ENCODE data around the gene TRIM69. TPM values are rescaled to one million over a fixed set of nuclear protein-coding genes. Genes with fewer than 3 reads are reported as not detected.

TRIM69 gene
- total and polyA plus RNA-seq, 2 of the 4 experiments (the other 2 are of a cell fraction), result 5.3 to 7.7 TPM

GRCh38 chr15:44722011-44722410, 14.3 kb upstream of the TRIM69 start:
- 75% methylated on average over 2 of the region's 2 CpGs; no CpG with 5 or more reads in 1 of the 2 experiments for WGBS, 2 experiments (ENCODE audit: extremely low coverage in 2 of 2, insufficient read length in 1 of 2)
- ChIA-PET POLR2A (ENCODE audit: unreplicated experiment) (no interaction called here), CTCF (no interaction called here)
- no peak overlapping the region for H2BK20ac ChIP-seq (ENCODE audit: low read depth, low read length)
- H2AK5ac ChIP-seq (ENCODE audit: low read depth, low read length), result no peak overlapping the region
- H3K79me1 ChIP-seq (ENCODE audit: low read depth in 1 of 2, low read length in 2 of 2), result peaks cover 1 to 3% of the 10 kb centered on the region in 2 experiments; a peak in 2 of 4 replicates
- H4K5ac ChIP-seq (ENCODE audit: low read depth, low read length), result no peak overlapping the region
- H4K91ac ChIP-seq (ENCODE audit: insufficient read depth, low read depth, low read length), result no peak overlapping the region
- no peak overlapping the region for H3K27ac ChIP-seq (ENCODE audit: insufficient read depth, low read length)
- H4K20me1 ChIP-seq (ENCODE audit: insufficient read depth, low read length), result no peaks in the 10 kb centered on the region; the same call in 1 of the 2 replicates
- H2BK15ac ChIP-seq (ENCODE audit: low read depth, low read length), result no peak overlapping the region
- in situ Hi-C loops (cut with MboI; ENCODE audit: low sequenced_read_pairs) (no loop called here), intact Hi-C loops (cut with micrococcal nuclease) (no loop called here), dilution Hi-C loops (cut with HindIII; ENCODE audit: low sequenced_read_pairs, unreplicated experiment) (no loop called here)
- H3K9me1 ChIP-seq (ENCODE audit: insufficient read depth, low read length), result peaks cover 5% of the 10 kb centered on the region; the same call in 1 of the 2 replicates
- H3K4me2 ChIP-seq (ENCODE audit: low read depth, low read length), result no peak overlapping the region
- H3K27me3 ChIP-seq (ENCODE audit: control insufficient read depth, insufficient read depth, low read length), result no peaks in the 10 kb centered on the region
- H2BK5ac ChIP-seq (ENCODE audit: low read depth, low read length, poor library complexity, severe bottlenecking), result no peak overlapping the region
- H3K4me3 ChIP-seq (ENCODE audit: insufficient read depth, low read depth, low read length), result no peak overlapping the region
- no peak overlapping the region for H2BK120ac ChIP-seq (ENCODE audit: low read depth, low read length)
- no peak overlapping the region for H3K18ac ChIP-seq (ENCODE audit: low read depth, low read length)
- DNase-seq (no peak), ATAC-seq (ENCODE audit: low read depth) (no peak)
- H3K36me3 ChIP-seq (ENCODE audit: control insufficient read depth, insufficient read depth, low read length), result peaks cover 9% of the 10 kb centered on the region
- peaks cover 2% of the 10 kb centered on the region; the same call in 1 of the 2 replicates for H3K4me1 ChIP-seq (ENCODE audit: control insufficient read depth, insufficient read depth, low read length)
- H4K8ac ChIP-seq (ENCODE audit: low read depth in 2 of 2, low read length in 2 of 2), result no peak overlapping the region
- H2AFZ ChIP-seq (replicated peaks; ENCODE audit: low read length, poor library complexity), result no peak overlapping the region
- TF ChIP-seq CTCF (conservative IDR thresholded peaks at IDR 0.05; ENCODE audit: low read depth, low read length) (no peak), SMC3 (IDR thresholded peaks at IDR 0.05; ENCODE audit: low read depth, low read length) (no peak), CHD1 (IDR thresholded peaks at IDR 0.05; ENCODE audit: low read depth, low read length) (no peak), MAFK (IDR thresholded peaks at IDR 0.05; ENCODE audit: low read depth, low read length) (no peak), RAD21 (IDR thresholded peaks at IDR 0.05; ENCODE audit: low read length) (no peak), POLR2A (IDR thresholded peaks at IDR 0.05; ENCODE audit: low read depth, low read length) (no peak)
- no TSS peak for BruUV-seq (replicated peaks)
- H3K9ac ChIP-seq (ENCODE audit: low read depth, low read length), result no peak overlapping the region
- H3K14ac ChIP-seq (replicated peaks; ENCODE audit: low read depth, low read length), result no peak overlapping the region
- H2AK9ac ChIP-seq (replicated peaks; ENCODE audit: low read depth, low read length, poor library complexity), result no peak overlapping the region
- H3K56ac ChIP-seq (ENCODE audit: extremely low read depth, insufficient read depth, low read length), result no peak overlapping the region
- H3K23ac ChIP-seq (ENCODE audit: low read depth, low read length), result no peak overlapping the region
- H3K4ac ChIP-seq (ENCODE audit: low read depth, low read length), result no peak overlapping the region
- no peaks in the 10 kb centered on the region for H3K9me3 ChIP-seq (ENCODE audit: control insufficient read depth, insufficient read depth, low read length)

Data from IMR-90 (cell line).